ENCODE measurements around the gene PTPRK.
"Not testable (repeated sequence)": the region's sequence is repeated elsewhere in the genome, so short reads cannot be mapped to it uniquely, and the experiment has no call there.

The PTPRK gene

DNA sequence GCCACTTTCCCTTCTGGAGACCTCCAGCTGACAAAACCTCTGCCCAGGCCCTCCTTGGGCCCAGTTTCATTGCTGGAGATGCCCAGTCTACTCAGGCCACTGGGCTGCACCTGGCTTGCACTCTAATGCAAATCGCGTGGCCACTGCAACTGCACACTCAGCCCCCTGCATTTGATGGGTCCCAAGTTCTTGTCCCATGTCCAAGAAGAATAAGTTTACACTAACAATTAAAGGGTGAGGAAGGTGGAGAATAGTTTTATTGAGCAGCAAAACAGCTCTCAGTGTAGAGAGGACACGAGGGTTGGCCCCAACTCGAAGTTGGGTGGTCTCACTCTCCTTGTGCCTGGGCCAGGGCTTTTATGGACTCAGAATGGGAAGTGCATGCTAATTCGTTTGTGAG lies 587.7 kb downstream of the PTPRK start:
- Histone ChIP-seq H3K4ac (ENCODE audit: low read length) (no peak overlapping the region), H2BK15ac (ENCODE audit: low read length) (no peak overlapping the region), H3K36me3 (replicated peaks in 1 of 2; ENCODE audit: control insufficient read depth in 2 of 2, insufficient read depth in 2 of 2, low read length in 2 of 2) (no peaks in the 10 kb centered on the region), H3K14ac (ENCODE audit: low read length) (no peak overlapping the region), H3K23ac (ENCODE audit: low read depth, low read length, poor library complexity) (no peak overlapping the region), H4K91ac (ENCODE audit: low read depth, low read length, poor library complexity) (no peak overlapping the region), H3K27me3 (ENCODE audit: control insufficient read depth in 3 of 3, insufficient read depth in 3 of 3, low read depth in 1 of 3, low read length in 3 of 3) (no peaks in the 10 kb centered on the region), H4K8ac (ENCODE audit: low read depth, low read length) (no peak overlapping the region), H2BK12ac (ENCODE audit: low read length) (no peak overlapping the region), H3K4me3 (ENCODE audit: low read length in 2 of 2) (peak overlapping the region in 1 of 2 donors; percentile 11), H3K18ac (ENCODE audit: low read length) (no peak overlapping the region), H3K9ac (ENCODE audit: low read depth, low read length, poor library complexity) (no peak overlapping the region), H2BK120ac (ENCODE audit: low read depth, low read length) (no peak overlapping the region), H2BK5ac (ENCODE audit: low read length) (no peak overlapping the region), H3K27ac (replicated peaks; ENCODE audit: low read length) (no peak overlapping the region), H3K4me1 (ENCODE audit: control insufficient read depth in 2 of 2, insufficient read depth in 1 of 2, low read depth in 1 of 2, low read length in 2 of 2) (no peaks in the 10 kb centered on the region), H2AFZ (ENCODE audit: low read length) (no peak overlapping the region), H3K4me2 (ENCODE audit: insufficient read depth, low read length, poor library complexity, severe bottlenecking) (no peak overlapping the region), H3K79me1 (ENCODE audit: low read depth, low read length) (no peaks in the 10 kb centered on the region), H3K9me3 (replicated peaks in 1 of 2; ENCODE audit: control insufficient read depth in 2 of 2, insufficient read depth in 1 of 2, low read depth in 1 of 2, low read length in 2 of 2) (peaks cover 4 to 7% of the 10 kb centered on the region in 2 donors), H2AK5ac (ENCODE audit: low read depth, low read length) (no peak overlapping the region)
- no CpG with 5 or more reads among the region's 5 CpGs for WGBS, 2 donors (ENCODE audit: extremely low coverage in 2 of 2, insufficient read length in 2 of 2, insufficient replicate concordance in 1 of 2)
- DNase-seq (ENCODE audit: low spot score): no peak

DNA sequence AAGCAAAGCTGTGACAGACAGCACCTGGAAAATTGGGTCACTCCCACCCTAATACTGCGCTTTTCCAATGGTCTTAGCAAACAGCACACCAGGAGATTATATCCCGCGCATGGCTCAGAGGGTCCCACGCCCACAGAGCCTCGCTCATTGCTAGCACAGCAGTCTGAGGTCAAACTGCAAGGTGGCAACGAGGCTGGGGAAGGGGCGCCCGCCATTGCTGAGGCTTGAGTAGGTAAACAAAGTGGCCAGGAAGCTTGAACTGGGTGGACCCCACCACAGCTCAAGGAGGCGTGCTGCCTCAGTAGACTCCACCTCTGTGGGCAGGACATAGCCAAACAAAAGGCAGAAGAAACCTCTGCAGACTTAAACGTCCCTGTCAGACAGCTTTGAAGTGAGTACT lies 594.0 kb downstream of the PTPRK start:
- not testable (repeated sequence) for H4K91ac ChIP-seq (ENCODE audit: low read depth, low read length, poor library complexity); H3K18ac ChIP-seq (ENCODE audit: low read length); H3K27ac ChIP-seq (replicated peaks; ENCODE audit: low read length); H2BK5ac ChIP-seq (ENCODE audit: low read length); DNase-seq (ENCODE audit: low spot score); H3K79me1 ChIP-seq (ENCODE audit: low read depth, low read length); H3K4ac ChIP-seq (ENCODE audit: low read length); H3K4me2 ChIP-seq (ENCODE audit: insufficient read depth, low read length, poor library complexity, severe bottlenecking); H2BK12ac ChIP-seq (ENCODE audit: low read length); H4K8ac ChIP-seq (ENCODE audit: low read depth, low read length); H3K14ac ChIP-seq (ENCODE audit: low read length); H3K4me3 ChIP-seq (ENCODE audit: low read length in 2 of 2); H2AK5ac ChIP-seq (ENCODE audit: low read depth, low read length); H3K4me1 ChIP-seq (ENCODE audit: control insufficient read depth in 2 of 2, insufficient read depth in 1 of 2, low read depth in 1 of 2, low read length in 2 of 2); H2BK120ac ChIP-seq (ENCODE audit: low read depth, low read length); H3K36me3 ChIP-seq (replicated peaks in 1 of 2; ENCODE audit: control insufficient read depth in 2 of 2, insufficient read depth in 2 of 2, low read length in 2 of 2); H2BK15ac ChIP-seq (ENCODE audit: low read length); H3K9ac ChIP-seq (ENCODE audit: low read depth, low read length, poor library complexity); H3K9me3 ChIP-seq (replicated peaks in 1 of 2; ENCODE audit: control insufficient read depth in 2 of 2, insufficient read depth in 1 of 2, low read depth in 1 of 2, low read length in 2 of 2); H3K23ac ChIP-seq (ENCODE audit: low read depth, low read length, poor library complexity); H2AFZ ChIP-seq (ENCODE audit: low read length); H3K27me3 ChIP-seq (ENCODE audit: control insufficient read depth in 3 of 3, insufficient read depth in 3 of 3, low read depth in 1 of 3, low read length in 3 of 3)
- no CpG with 5 or more reads among the region's 10 CpGs for WGBS, 2 donors (ENCODE audit: extremely low coverage in 2 of 2, insufficient read length in 2 of 2, insufficient replicate concordance in 1 of 2)

DNA sequence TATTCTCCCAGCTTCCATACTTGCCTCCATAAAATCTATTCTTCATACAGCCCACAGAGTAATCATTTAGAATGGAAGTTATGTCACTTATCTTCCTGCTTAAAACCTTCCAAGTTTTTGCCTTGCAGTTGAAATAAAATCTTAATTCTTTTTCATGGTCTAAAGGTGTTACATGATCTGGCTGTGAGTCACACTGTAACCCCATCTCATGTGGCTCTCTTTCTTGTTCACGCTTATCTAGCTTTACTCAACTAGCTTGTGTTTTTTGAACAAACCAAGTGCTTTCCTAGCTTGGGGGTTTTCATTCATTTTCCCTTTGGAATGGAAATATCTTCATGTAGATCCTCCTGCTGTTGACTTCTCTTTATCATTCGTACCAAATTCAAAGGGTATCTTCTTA lies 596.0 kb downstream of the PTPRK start:
- no peaks in the 10 kb centered on the region for H3K36me3 ChIP-seq (replicated peaks in 1 of 2; ENCODE audit: control insufficient read depth in 2 of 2, insufficient read depth in 2 of 2, low read length in 2 of 2)
- H3K14ac ChIP-seq (ENCODE audit: low read length): no peak overlapping the region
- H3K9me3 ChIP-seq (replicated peaks in 1 of 2; ENCODE audit: control insufficient read depth in 2 of 2, insufficient read depth in 1 of 2, low read depth in 1 of 2, low read length in 2 of 2): no peaks in the 10 kb centered on the region
- H3K27ac ChIP-seq (replicated peaks; ENCODE audit: low read length): no peak overlapping the region
- no peaks in the 10 kb centered on the region for H3K4me1 ChIP-seq (ENCODE audit: control insufficient read depth in 2 of 2, insufficient read depth in 1 of 2, low read depth in 1 of 2, low read length in 2 of 2)
- H3K4me2 ChIP-seq (ENCODE audit: insufficient read depth, low read length, poor library complexity, severe bottlenecking): no peak overlapping the region
- H3K4me3 ChIP-seq (ENCODE audit: low read length in 2 of 2): no peak overlapping the region
- H4K91ac ChIP-seq (ENCODE audit: low read depth, low read length, poor library complexity): no peak overlapping the region
- no peak overlapping the region for H3K23ac ChIP-seq (ENCODE audit: low read depth, low read length, poor library complexity)
- WGBS, 2 donors (ENCODE audit: extremely low coverage in 2 of 2, insufficient read length in 2 of 2, insufficient replicate concordance in 1 of 2): no CpG with 5 or more reads among the region's 2 CpGs
- H2BK120ac ChIP-seq (ENCODE audit: low read depth, low read length): no peak overlapping the region
- H4K8ac ChIP-seq (ENCODE audit: low read depth, low read length): no peak overlapping the region
- no peaks in the 10 kb centered on the region for H3K79me1 ChIP-seq (ENCODE audit: low read depth, low read length)
- DNase-seq (ENCODE audit: low spot score): no peak
- no peaks in the 10 kb centered on the region for H3K27me3 ChIP-seq (ENCODE audit: control insufficient read depth in 3 of 3, insufficient read depth in 3 of 3, low read depth in 1 of 3, low read length in 3 of 3)
- no peak overlapping the region for H3K18ac ChIP-seq (ENCODE audit: low read length)
- H3K9ac ChIP-seq (ENCODE audit: low read depth, low read length, poor library complexity): no peak overlapping the region
- H2BK5ac ChIP-seq (ENCODE audit: low read length): no peak overlapping the region
- no peak overlapping the region for H2AK5ac ChIP-seq (ENCODE audit: low read depth, low read length)
- H3K4ac ChIP-seq (ENCODE audit: low read length): no peak overlapping the region
- H2AFZ ChIP-seq (ENCODE audit: low read length): no peak overlapping the region
- H2BK15ac ChIP-seq (ENCODE audit: low read length): no peak overlapping the region
- H2BK12ac ChIP-seq (ENCODE audit: low read length): no peak overlapping the region

DNA sequence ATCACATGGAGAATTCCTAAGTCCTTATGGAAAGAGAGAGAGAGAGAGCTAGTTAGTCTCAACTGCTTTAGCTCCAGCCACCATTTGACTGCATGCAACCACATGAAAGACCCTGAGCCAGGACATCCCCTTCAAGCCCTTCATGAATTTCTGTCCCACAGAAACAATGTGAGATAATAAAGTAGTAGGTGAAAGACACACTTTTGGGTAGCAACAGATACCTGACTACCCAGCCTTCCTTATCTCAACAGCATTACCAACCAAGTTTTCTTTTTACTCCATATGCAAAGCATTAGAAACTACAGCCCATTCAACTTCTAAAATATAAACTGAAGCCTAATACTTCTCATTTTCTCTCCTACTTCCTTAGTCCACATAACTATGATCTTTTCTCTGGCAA lies 596.4 kb downstream of the PTPRK start:
- no peak overlapping the region for H3K4me3 ChIP-seq (ENCODE audit: low read length in 2 of 2)
- H3K14ac ChIP-seq (ENCODE audit: low read length): no peak overlapping the region
- H3K36me3 ChIP-seq (replicated peaks in 1 of 2; ENCODE audit: control insufficient read depth in 2 of 2, insufficient read depth in 2 of 2, low read length in 2 of 2): no peaks in the 10 kb centered on the region
- H2BK120ac ChIP-seq (ENCODE audit: low read depth, low read length): no peak overlapping the region
- H3K9me3 ChIP-seq (replicated peaks in 1 of 2; ENCODE audit: control insufficient read depth in 2 of 2, insufficient read depth in 1 of 2, low read depth in 1 of 2, low read length in 2 of 2): no peaks in the 10 kb centered on the region
- no peak overlapping the region for H2BK15ac ChIP-seq (ENCODE audit: low read length)
- H3K4me2 ChIP-seq (ENCODE audit: insufficient read depth, low read length, poor library complexity, severe bottlenecking): no peak overlapping the region
- H3K27ac ChIP-seq (replicated peaks; ENCODE audit: low read length): no peak overlapping the region
- DNase-seq (ENCODE audit: low spot score): no peak
- no peak overlapping the region for H2AK5ac ChIP-seq (ENCODE audit: low read depth, low read length)
- H3K23ac ChIP-seq (ENCODE audit: low read depth, low read length, poor library complexity): no peak overlapping the region
- H3K4ac ChIP-seq (ENCODE audit: low read length): no peak overlapping the region
- H3K27me3 ChIP-seq (ENCODE audit: control insufficient read depth in 3 of 3, insufficient read depth in 3 of 3, low read depth in 1 of 3, low read length in 3 of 3): no peaks in the 10 kb centered on the region
- H4K8ac ChIP-seq (ENCODE audit: low read depth, low read length): no peak overlapping the region
- H2AFZ ChIP-seq (ENCODE audit: low read length): no peak overlapping the region
- no peak overlapping the region for H4K91ac ChIP-seq (ENCODE audit: low read depth, low read length, poor library complexity)
- H2BK5ac ChIP-seq (ENCODE audit: low read length): no peak overlapping the region
- no peak overlapping the region for H3K18ac ChIP-seq (ENCODE audit: low read length)
- no peaks in the 10 kb centered on the region for H3K4me1 ChIP-seq (ENCODE audit: control insufficient read depth in 2 of 2, insufficient read depth in 1 of 2, low read depth in 1 of 2, low read length in 2 of 2)
- H3K79me1 ChIP-seq (ENCODE audit: low read depth, low read length): no peaks in the 10 kb centered on the region
- no peak overlapping the region for H2BK12ac ChIP-seq (ENCODE audit: low read length)
- H3K9ac ChIP-seq (ENCODE audit: low read depth, low read length, poor library complexity): no peak overlapping the region
